MCF 10A (cell line): ENCODE measurements around the gene IGFL1. TPM values are rescaled to one million over a fixed set of nuclear protein-coding genes. Genes with fewer than 3 reads are reported as not detected.
"Not testable (repeated sequence)": the region's sequence is repeated elsewhere in the genome, so short reads cannot be mapped to it uniquely, and the experiment has no call there.

Experiments used
- BruUV-seq: library from RNA; stranded (reverse); fragments of 400-500 nt; replicated peaks from 2 replicates; lab custom pipeline; 2021; lab: Mats Ljungman, UMichigan
- CTCF ChIA-PET: fragments of 300-600 bp; sonication (Branson Sonifier 250); formaldehyde crosslinking; extraction: SDS; loops from one replicate; lab custom pipeline; 2021; ENCODE audit warnings: antibody characterized with exemption, inconsistent platforms; lab: Yijun Ruan, JAX
- POLR2A ChIA-PET: fragments of 300-600, 350-650 bp; sonication (Branson Sonifier 250); formaldehyde crosslinking; extraction: SDS; loops from one replicate; lab custom pipeline; 2020; ENCODE audit warnings: antibody characterized with exemption, inconsistent platforms; lab: Yijun Ruan, JAX
- DNase-seq: peaks from one replicate; pipeline ENCODE4 v3.0.0-alpha.2; 2018; ENCODE audit not compliant: unreplicated experiment
- H3K27ac Mint-ChIP-seq: one replicate; pipeline ENCODE4 v1.8.0; 2022; ENCODE audit warnings: mild to moderate bottlenecking, low read depth, mixed read lengths; ENCODE audit not compliant: unreplicated experiment
- H3K27me3 Mint-ChIP-seq: one replicate; pipeline ENCODE4 v1.8.0; 2022; ENCODE audit warnings: mixed read lengths; ENCODE audit not compliant: insufficient read depth, unreplicated experiment
- H3K36me3 Mint-ChIP-seq: one replicate; pipeline ENCODE4 v1.8.0; 2022; ENCODE audit warnings: mild to moderate bottlenecking, moderate library complexity, mixed read lengths; ENCODE audit not compliant: insufficient read depth, unreplicated experiment
- H3K4me1 Mint-ChIP-seq: one replicate; pipeline ENCODE4 v1.8.0; 2022; ENCODE audit warnings: mixed read lengths; ENCODE audit not compliant: insufficient read depth, unreplicated experiment
- H3K4me3 Mint-ChIP-seq: one replicate; pipeline ENCODE4 v1.8.0; 2022; ENCODE audit warnings: mild to moderate bottlenecking, moderate library complexity, mixed read lengths; ENCODE audit not compliant: unreplicated experiment
- H3K9me3 Mint-ChIP-seq: one replicate; pipeline ENCODE4 v1.8.0; 2022; ENCODE audit warnings: mixed read lengths; ENCODE audit not compliant: unreplicated experiment
- CTCF ChIP-seq: fragments of 200-600 bp; IDR thresholded peaks from one replicate; pipeline ENCODE4 v1.8.0; 2022; ENCODE audit warnings: antibody characterized with exemption, mild to moderate bottlenecking; ENCODE audit not compliant: unreplicated experiment
- intact Hi-C: fragments of 100-400 bp; cut with micrococcal nuclease; formaldehyde crosslinking; loops from 2 replicates; pipeline ENCODE4 v1.14.1; 2022
- total RNA-seq: library from RNA; stranded (reverse); gene quantifications from 2 replicates; pipeline ENCODE4 v1.2.3, GENCODE V29; 2022

IGFL1 gene
- total RNA-seq, 1 experiment from 2014 or later = not detected

- DNase-seq = no peak
- CTCF ChIA-PET = interaction anchor here (0.6 to 3.0 kb wide), 4 partner anchors 16 to 126 kb away, joined by 4 to 16 read pairs (median 12); no protein-coding TSS in a partner anchor
- Mint-ChIP-seq H3K9me3 (no peaks in the 10 kb centered on the region), H3K4me1 (peaks cover 53% of the 10 kb centered on the region), H3K27me3 (no peaks in the 10 kb centered on the region), H3K27ac (peak overlapping the region; percentile 40), H3K36me3 (no peaks in the 10 kb centered on the region), H3K4me3 (no peak overlapping the region)
- intact Hi-C loops = no loop called here
- no TSS peak for BruUV-seq
- no peak for TF ChIP-seq CTCF
- POLR2A ChIA-PET = interaction anchor here (0.6 to 4.1 kb wide), 12 partner anchors 12 to 354 kb away, joined by 3 to 57 read pairs (median 4); partner anchors contain the start of gene IRF2BP1
Measured at GRCh38 chr19:46205183-46205984, 24.2 kb upstream of the IGFL1 start.

DNA sequence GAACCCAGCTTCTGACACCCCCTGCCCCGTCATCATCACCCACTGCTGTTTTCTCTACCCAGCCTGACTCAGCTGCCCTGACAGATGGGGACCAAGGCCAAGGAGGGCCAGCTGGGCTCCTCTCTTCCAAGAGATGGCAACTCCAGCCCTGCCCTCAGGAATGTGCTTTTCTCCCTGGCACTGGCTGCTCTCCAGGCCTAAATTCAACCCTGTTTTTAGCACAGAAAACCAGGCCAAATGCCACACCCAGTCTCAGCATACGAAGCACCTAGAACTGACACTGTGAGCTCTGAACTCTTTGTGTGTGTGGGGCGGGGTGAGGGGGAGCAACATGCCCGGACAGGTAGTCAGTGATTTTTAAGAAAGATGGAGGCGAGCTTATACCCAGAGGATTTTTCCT is 23.4 kb upstream of the IGFL1 start:
- peak; percentile 96 for DNase-seq
- CTCF ChIA-PET = interaction anchor here (0.6 to 3.0 kb wide), 5 partner anchors 16 to 129 kb away, joined by 3 to 16 read pairs (median 10); no protein-coding TSS in a partner anchor
- H3K27me3 Mint-ChIP-seq = no peaks in the 10 kb centered on the region
- no peak overlapping the region for H3K4me3 Mint-ChIP-seq
- POLR2A ChIA-PET = interaction anchor here (0.6 to 4.1 kb wide), 15 partner anchors 11 to 354 kb away, joined by 3 to 57 read pairs (median 4); partner anchors contain the start of gene IRF2BP1
- no TSS peak for BruUV-seq
- intact Hi-C loops = no loop called here
- H3K27ac Mint-ChIP-seq = peak overlapping the region; percentile 40
- peaks cover 55% of the 10 kb centered on the region for H3K4me1 Mint-ChIP-seq
- no peak for TF ChIP-seq CTCF
- H3K36me3 Mint-ChIP-seq = no peaks in the 10 kb centered on the region
- H3K9me3 Mint-ChIP-seq = no peaks in the 10 kb centered on the region

DNA sequence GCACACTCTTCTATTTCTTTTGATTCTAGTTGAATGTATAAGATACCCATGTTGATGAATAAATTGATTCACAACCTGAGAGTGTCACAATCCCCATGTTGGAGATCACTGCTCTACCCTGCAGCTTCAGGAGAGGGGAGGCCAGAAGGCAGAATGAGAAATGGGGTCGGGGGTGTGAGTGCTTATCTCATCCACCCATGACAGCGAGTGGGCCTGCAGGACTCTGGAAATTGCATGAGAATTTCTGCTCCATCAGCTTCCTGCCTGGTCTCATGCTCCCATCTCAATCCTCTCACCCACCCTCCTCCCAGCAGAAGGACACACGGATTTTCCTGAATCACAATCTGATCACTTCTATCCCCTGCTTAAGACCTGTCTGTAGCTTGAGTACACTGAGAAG is 22.9 kb upstream of the IGFL1 start:
- POLR2A ChIA-PET = interaction anchor here (0.6 to 4.1 kb wide), 12 partner anchors 11 to 321 kb away, joined by 3 to 57 read pairs (median 5); partner anchors contain the start of gene IRF2BP1
- BruUV-seq = no TSS peak
- Mint-ChIP-seq H3K4me1 (peaks cover 55% of the 10 kb centered on the region), H3K36me3 (no peaks in the 10 kb centered on the region), H3K27ac (peak overlapping the region; percentile 40), H3K4me3 (no peak overlapping the region), H3K9me3 (no peaks in the 10 kb centered on the region), H3K27me3 (no peaks in the 10 kb centered on the region)
- intact Hi-C loops = no loop called here
- no peak for DNase-seq
- no peak for TF ChIP-seq CTCF
- CTCF ChIA-PET = interaction anchor here (1.0 to 3.0 kb wide), 4 partner anchors 18 to 129 kb away, joined by 3 to 16 read pairs (median 12); no protein-coding TSS in a partner anchor

- H3K27me3 Mint-ChIP-seq, H3K4me3 Mint-ChIP-seq, DNase-seq, BruUV-seq, H3K27ac Mint-ChIP-seq, H3K9me3 Mint-ChIP-seq, H3K36me3 Mint-ChIP-seq, intact Hi-C loops: not testable (repeated sequence)
- POLR2A ChIA-PET = interaction anchor here (0.6 to 3.1 kb wide), 2 partner anchors 14 to 52 kb away, joined by 6 to 57 read pairs; no protein-coding TSS in a partner anchor
- CTCF ChIA-PET = interaction anchor here (1.4 to 2.7 kb wide), 2 partner anchors 19 to 129 kb away, joined by 3 to 13 read pairs; no protein-coding TSS in a partner anchor
- peaks cover 54% of the 10 kb centered on the region for H3K4me1 Mint-ChIP-seq
Measured at GRCh38 chr19:46207858-46208257, 21.7 kb upstream of the IGFL1 start.
